GM12872 (cell line): Measurements from ENCODE around the gene KDM4B.
A peak's percentile ranks its signal among the peaks of the same experiment; 100 is the strongest.

Source experiments
- CTCF ChIP-seq: IDR thresholded peaks from 3 replicates; pipeline ENCODE4 v1.5.1; 2011; ENCODE audit warnings: low read depth, mild to moderate bottlenecking, low read length, moderate library complexity; ENCODE audit not compliant: insufficient read depth

Gene KDM4B

GRCh38 chr19:5132698-5133651 is 164.1 kb downstream of the KDM4B start:
- no peak for TF ChIP-seq CTCF

GRCh38 chr19:5133986-5134595 is 165.2 kb downstream of the KDM4B start:
- TF ChIP-seq CTCF = no peak

GRCh38 chr19:5134691-5135090 is 165.8 kb downstream of the KDM4B start:
- TF ChIP-seq CTCF = no peak

- TF ChIP-seq CTCF = no peak
Observed at GRCh38 chr19:5136073-5136855, 167.4 kb downstream of the KDM4B start.

- no peak for TF ChIP-seq CTCF
Observed at GRCh38 chr19:5137114-5137513, 168.2 kb downstream of the KDM4B start.

- TF ChIP-seq CTCF = 0 out of 3 replicates have a peak, but pooled peaks have one; percentile 24
Observed at GRCh38 chr19:5137571-5138124, 168.7 kb downstream of the KDM4B start.
